DMS114 treated with DMSO at 0.1 percent for 48 hours (cell line): Measurements from ENCODE around the gene PPM1K.

Experiments
- DNase-seq: peaks from one replicate; lab custom pipeline; 2025; ENCODE audit not compliant: unreplicated experiment; lab: John Stamatoyannopoulos, UW

PPM1K gene

GRCh38 chr4:88277711-88278225, 6.6 kb downstream of the PPM1K start:
- DNase-seq: no peak

GRCh38 chr4:88276952-88277710, 7.2 kb downstream of the PPM1K start:
- no peak for DNase-seq

- no peak for DNase-seq
These were observed 8.3 kb downstream of the PPM1K start for GRCh38 chr4:88275949-88276515.

GRCh38 chr4:88275516-88275915, 8.8 kb downstream of the PPM1K start:
- DNase-seq: no peak

GRCh38 chr4:88268913-88269312, 15.4 kb downstream of the PPM1K start:
- DNase-seq: no peak

GRCh38 chr4:88264336-88264735, 20.0 kb downstream of the PPM1K start:
- DNase-seq: no peak

- DNase-seq: no peak
These were observed 26.6 kb downstream of the PPM1K start for GRCh38 chr4:88257726-88258125.

GRCh38 chr4:88255111-88255510, 29.2 kb downstream of the PPM1K start:
- no peak for DNase-seq

- no peak for DNase-seq
These were observed 32.4 kb downstream of the PPM1K start for GRCh38 chr4:88251924-88252323.

- DNase-seq: no peak
These were observed 37.2 kb downstream of the PPM1K start for GRCh38 chr4:88247148-88247547.

- no peak for DNase-seq
These were observed 37.8 kb downstream of the PPM1K start for GRCh38 chr4:88246600-88246999.

GRCh38 chr4:88244816-88245579, 39.4 kb downstream of the PPM1K start:
- DNase-seq: no peak

GRCh38 chr4:88244056-88244455, 40.3 kb downstream of the PPM1K start:
- no peak for DNase-seq

GRCh38 chr4:88242144-88242543, 42.2 kb downstream of the PPM1K start:
- no peak for DNase-seq

GRCh38 chr4:88240297-88240714, 44.1 kb downstream of the PPM1K start:
- DNase-seq: no peak

GRCh38 chr4:88230969-88231771, 53.2 kb downstream of the PPM1K start:
- DNase-seq: no peak

- no peak for DNase-seq
These were observed 53.9 kb downstream of the PPM1K start for GRCh38 chr4:88230461-88230891.

GRCh38 chr4:88227734-88228133, 56.6 kb downstream of the PPM1K start:
- DNase-seq: no peak

- DNase-seq: no peak
These were observed 58.2 kb downstream of the PPM1K start for GRCh38 chr4:88226143-88226542.

GRCh38 chr4:88225232-88226105, 58.9 kb downstream of the PPM1K start:
- no peak for DNase-seq
